ENCODE results near the gene DTNB. TPM values are rescaled to one million over a fixed set of nuclear protein-coding genes. Genes with fewer than 3 reads are reported as not detected.

Gene DTNB
- total and polyA plus RNA-seq, 10 of the 15 experiments (the other 5 are each of a cell fraction or from before 2014, with no cell fraction given): 4.5 to 30.6 (median 11.9) TPM

GRCh38 chr2:25572638-25573037 is 100.7 kb downstream of the DTNB start (continued):
- TF ChIP-seq RELB (IDR thresholded peaks at IDR 0.05; ENCODE audit: low read depth): no peak
- TF ChIP-seq IRF3 (IDR thresholded peaks at IDR 0.05): no peak
- no peak for TF ChIP-seq IRF4 (IDR thresholded peaks at IDR 0.05; ENCODE audit: low read depth, low read length)
- no peak for TF ChIP-seq MTA2 (IDR thresholded peaks at IDR 0.05; ENCODE audit: low read depth)
- no peak for TF ChIP-seq ZNF592 (IDR thresholded peaks at IDR 0.05)
- no peak for TF ChIP-seq ATF2 (IDR thresholded peaks at IDR 0.05; ENCODE audit: low read length)

Measured in GM12878 (cell line).